OCI-LY1 (cell line): ENCODE results near the gene ZNF540.

Experiments
- H2AFZ ChIP-seq: fragments of 200-600 bp; sonication (generic), shearing (Covaris generic); 2 replicates; pipeline ENCODE4 v1.6.0; 2014; ENCODE audit warnings: antibody characterized with exemption, mild to moderate bottlenecking, low read length
- H3F3A ChIP-seq: fragments of 200-600 bp; sonication (generic), shearing (Covaris generic); 2 replicates; pipeline ENCODE4 v1.6.0; 2014; ENCODE audit warnings: mild to moderate bottlenecking, antibody characterized with exemption, low read length, moderate library complexity; ENCODE audit not compliant: insufficient read depth
- H3K27ac ChIP-seq: fragments of 200-600 bp; sonication (generic); 2 replicates; pipeline ENCODE4 v1.5.1; 2014; ENCODE audit warnings: low read length, mixed run types, mild to moderate bottlenecking, low read depth; ENCODE audit not compliant: poor library complexity, severe bottlenecking
- H3K27me3 ChIP-seq: fragments of 200-600 bp; sonication (generic); 2 replicates; pipeline ENCODE4 v1.6.0; 2014; ENCODE audit warnings: antibody characterized with exemption, mild to moderate bottlenecking, low read length, moderate library complexity; ENCODE audit not compliant: insufficient read depth
- H3K36me3 ChIP-seq: fragments of 200-600 bp; sonication (generic); 2 replicates; pipeline ENCODE4 v1.6.1; 2014; ENCODE audit warnings: mild to moderate bottlenecking, antibody characterized with exemption, low read length, moderate library complexity, mixed read lengths; ENCODE audit not compliant: insufficient read depth
- H3K4me1 ChIP-seq: fragments of 200-600 bp; sonication (generic); 2 replicates; pipeline ENCODE4 v1.5.1; 2014; ENCODE audit warnings: mild to moderate bottlenecking, low read length, moderate library complexity; ENCODE audit not compliant: insufficient read depth, severe bottlenecking
- H3K4me2 ChIP-seq: fragments of 200-600 bp; sonication (generic), shearing (Covaris generic); 2 replicates; pipeline ENCODE4 v1.6.1; 2014; ENCODE audit warnings: low read length
- H3K4me3 ChIP-seq: fragments of 200-600 bp; sonication (generic); 2 replicates; pipeline ENCODE4 v1.5.1; 2014; ENCODE audit warnings: low read length, low read depth, mild to moderate bottlenecking, mixed read lengths; ENCODE audit not compliant: poor library complexity, severe bottlenecking
- H3K79me2 ChIP-seq: fragments of 200-600 bp; shearing (Covaris generic); 2 replicates; pipeline ENCODE4 v1.6.1; 2016; ENCODE audit warnings: mixed run types, low read length, mixed read lengths; ENCODE audit not compliant: insufficient read depth
- H3K9ac ChIP-seq: fragments of 200-600 bp; sonication (generic), shearing (Covaris generic); 2 replicates; pipeline ENCODE4 v1.6.1; 2014; ENCODE audit warnings: mild to moderate bottlenecking, low read length, mixed read lengths
- H3K9me2 ChIP-seq: fragments of 200-600 bp; sonication (generic), shearing (Covaris generic); 2 replicates; pipeline ENCODE4 v1.6.1; 2014; ENCODE audit warnings: low read depth, mild to moderate bottlenecking, low read length, mixed read lengths
- H3K9me3 ChIP-seq: fragments of 200-600 bp; shearing (Covaris generic); 2 replicates; pipeline ENCODE4 v1.6.1; 2014; ENCODE audit warnings: low read length, mixed read lengths
- H4K20me1 ChIP-seq: fragments of 200-600 bp; sonication (generic), shearing (Covaris generic); 2 replicates; pipeline ENCODE4 v1.6.0; 2016; ENCODE audit warnings: mild to moderate bottlenecking, low read length; ENCODE audit not compliant: insufficient read depth
- EZH2 ChIP-seq: fragments of 200-600 bp; sonication (generic), shearing (Covaris generic); IDR thresholded peaks from 2 replicates; pipeline ENCODE4 v1.8.0; 2017; ENCODE audit warnings: borderline replicate concordance, mixed run types, mild to moderate bottlenecking, antibody characterized with exemption, low read length, moderate library complexity, mixed read lengths
- TF ChIP-seq, protein P1 (sequence below): fragments of 200-600 bp; sonication (generic), shearing (Covaris generic); IDR thresholded peaks from 2 replicates; pipeline ENCODE4 v1.5.1; 2017; ENCODE audit warnings: mild to moderate bottlenecking, antibody characterized with exemption, low read length, moderate library complexity, mixed read lengths

ZNF540 gene

DNA sequence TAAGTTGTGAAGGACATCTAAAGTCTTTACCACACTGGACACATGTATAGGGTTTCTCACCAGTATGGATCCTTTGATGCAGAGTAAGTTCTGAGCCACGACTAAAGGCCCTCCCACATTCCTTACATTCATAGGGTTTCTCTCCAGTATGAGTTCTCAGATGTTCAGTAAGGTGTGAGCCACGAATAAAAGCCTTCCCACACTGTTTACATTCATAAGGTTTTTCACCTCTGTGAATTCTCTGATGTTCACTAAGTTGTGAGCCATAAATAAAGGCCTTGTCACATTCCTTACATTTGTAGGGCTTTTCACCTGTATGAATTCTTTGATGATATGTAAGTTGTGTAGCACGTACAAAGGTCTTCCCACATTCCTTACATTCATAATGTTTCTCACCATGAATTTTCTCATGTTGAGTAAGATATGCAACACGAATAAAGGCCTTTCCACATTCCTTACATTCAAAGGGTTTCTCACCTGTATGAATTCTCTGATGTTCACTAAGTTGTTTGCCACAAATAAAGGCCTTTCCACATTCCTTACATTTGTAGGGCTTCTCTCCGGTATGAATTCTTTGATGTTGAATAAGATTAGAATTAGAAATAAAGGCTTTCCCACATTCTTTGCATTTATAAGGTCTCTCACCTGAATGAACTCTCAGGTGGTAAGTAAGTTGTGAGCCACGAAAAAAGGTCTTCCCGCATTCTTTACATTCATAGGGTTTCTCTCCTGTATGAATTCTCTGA, 29.9 kb upstream of the ZNF540 start:
- Histone ChIP-seq H3K9ac (no peak overlapping the region), H3K27ac (no peak overlapping the region), H2AFZ (no peak overlapping the region), H3K36me3 (peaks cover 42% of the 10 kb centered on the region), H3K27me3 (no peaks in the 10 kb centered on the region), H4K20me1 (no peaks in the 10 kb centered on the region), H3F3A (no peaks in the 10 kb centered on the region), H3K4me1 (no peaks in the 10 kb centered on the region), H3K4me2 (no peak overlapping the region), H3K9me2 (no peaks in the 10 kb centered on the region), H3K79me2 (no peaks in the 10 kb centered on the region), H3K9me3 (peaks cover 62% of the 10 kb centered on the region), H3K4me3 (no peak overlapping the region)
- TF ChIP-seq, protein P1, sequence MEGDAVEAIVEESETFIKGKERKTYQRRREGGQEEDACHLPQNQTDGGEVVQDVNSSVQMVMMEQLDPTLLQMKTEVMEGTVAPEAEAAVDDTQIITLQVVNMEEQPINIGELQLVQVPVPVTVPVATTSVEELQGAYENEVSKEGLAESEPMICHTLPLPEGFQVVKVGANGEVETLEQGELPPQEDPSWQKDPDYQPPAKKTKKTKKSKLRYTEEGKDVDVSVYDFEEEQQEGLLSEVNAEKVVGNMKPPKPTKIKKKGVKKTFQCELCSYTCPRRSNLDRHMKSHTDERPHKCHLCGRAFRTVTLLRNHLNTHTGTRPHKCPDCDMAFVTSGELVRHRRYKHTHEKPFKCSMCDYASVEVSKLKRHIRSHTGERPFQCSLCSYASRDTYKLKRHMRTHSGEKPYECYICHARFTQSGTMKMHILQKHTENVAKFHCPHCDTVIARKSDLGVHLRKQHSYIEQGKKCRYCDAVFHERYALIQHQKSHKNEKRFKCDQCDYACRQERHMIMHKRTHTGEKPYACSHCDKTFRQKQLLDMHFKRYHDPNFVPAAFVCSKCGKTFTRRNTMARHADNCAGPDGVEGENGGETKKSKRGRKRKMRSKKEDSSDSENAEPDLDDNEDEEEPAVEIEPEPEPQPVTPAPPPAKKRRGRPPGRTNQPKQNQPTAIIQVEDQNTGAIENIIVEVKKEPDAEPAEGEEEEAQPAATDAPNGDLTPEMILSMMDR: no peak
- no peak for TF ChIP-seq EZH2

DNA sequence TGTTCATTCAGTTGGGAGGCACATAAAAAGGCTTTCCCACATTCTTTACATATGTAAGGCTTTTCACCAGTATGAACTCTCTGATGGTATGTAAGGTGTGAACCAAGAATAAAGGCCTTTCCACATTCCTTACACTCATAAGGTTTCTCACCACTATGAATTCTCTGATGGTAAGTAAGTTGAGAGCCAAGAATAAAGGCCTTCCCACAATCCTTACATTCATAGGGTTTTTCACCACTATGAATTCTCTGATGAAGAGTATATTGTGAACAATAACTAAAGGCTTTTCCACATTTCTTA, 29.4 kb upstream of the ZNF540 start:
- Histone ChIP-seq H4K20me1 (no peaks in the 10 kb centered on the region), H3K9me2 (no peaks in the 10 kb centered on the region), H3K9ac (no peak overlapping the region), H3K27me3 (no peaks in the 10 kb centered on the region), H3K4me2 (no peak overlapping the region), H3F3A (no peaks in the 10 kb centered on the region), H3K36me3 (peaks cover 47% of the 10 kb centered on the region), H3K27ac (no peak overlapping the region), H2AFZ (no peak overlapping the region), H3K9me3 (peaks cover 68% of the 10 kb centered on the region), H3K4me1 (no peaks in the 10 kb centered on the region), H3K79me2 (no peaks in the 10 kb centered on the region), H3K4me3 (no peak overlapping the region)
- TF ChIP-seq EZH2: no peak
- TF ChIP-seq, protein P1: no peak

DNA sequence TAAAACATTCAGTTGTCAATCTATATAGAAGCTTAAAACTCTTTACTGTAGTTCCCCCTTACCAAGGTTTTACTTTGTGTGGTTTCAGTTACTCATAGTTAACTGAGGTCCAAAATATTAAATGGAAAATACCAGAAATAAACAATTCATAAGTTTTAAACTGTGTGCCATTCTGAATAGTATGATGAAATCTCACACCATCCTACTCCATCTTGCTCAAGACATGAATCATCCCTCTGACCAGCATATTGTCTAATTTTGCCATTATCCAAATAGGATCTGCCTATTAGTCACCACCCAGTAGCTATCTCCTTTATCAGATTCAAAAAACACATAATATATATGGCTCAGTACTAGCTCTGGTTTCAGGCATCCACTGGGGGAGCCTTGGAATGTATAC, 22.5 kb upstream of the ZNF540 start:
- Histone ChIP-seq H2AFZ (no peak overlapping the region), H3K4me2 (no peak overlapping the region), H3K27ac (no peak overlapping the region), H3K9me2 (no peaks in the 10 kb centered on the region), H3K4me1 (no peaks in the 10 kb centered on the region), H3K27me3 (no peaks in the 10 kb centered on the region), H3K4me3 (no peak overlapping the region), H3K36me3 (peaks cover 48% of the 10 kb centered on the region), H3K79me2 (no peaks in the 10 kb centered on the region), H3K9me3 (peaks cover 36% of the 10 kb centered on the region), H3K9ac (no peak overlapping the region), H4K20me1 (no peaks in the 10 kb centered on the region), H3F3A (no peaks in the 10 kb centered on the region)
- TF ChIP-seq, protein P1: no peak
- TF ChIP-seq EZH2: no peak
